GM19463 (cell line): ENCODE measurements around the gene OR7G2.

ENCODE experiments used
- ATAC-seq: cut with Tn5 transposase; IDR thresholded peaks from one replicate; pipeline ENCODE4 v1.9.1; 2021; ENCODE audit warnings: mild to moderate bottlenecking, moderate library complexity; ENCODE audit not compliant: unreplicated experiment

Gene OR7G2

GRCh38 chr19:9107375-9107774, at the start of gene OR7G2:
Gene OR7G2 (minus strand): TSS chr19:9107475. CDS start chr19:9103243, 4,232 bp downstream.
- ATAC-seq, result no peak

- no peak for ATAC-seq
Measured at GRCh38 chr19:9156304-9156703, 49.0 kb upstream of the OR7G2 start.

DNA sequence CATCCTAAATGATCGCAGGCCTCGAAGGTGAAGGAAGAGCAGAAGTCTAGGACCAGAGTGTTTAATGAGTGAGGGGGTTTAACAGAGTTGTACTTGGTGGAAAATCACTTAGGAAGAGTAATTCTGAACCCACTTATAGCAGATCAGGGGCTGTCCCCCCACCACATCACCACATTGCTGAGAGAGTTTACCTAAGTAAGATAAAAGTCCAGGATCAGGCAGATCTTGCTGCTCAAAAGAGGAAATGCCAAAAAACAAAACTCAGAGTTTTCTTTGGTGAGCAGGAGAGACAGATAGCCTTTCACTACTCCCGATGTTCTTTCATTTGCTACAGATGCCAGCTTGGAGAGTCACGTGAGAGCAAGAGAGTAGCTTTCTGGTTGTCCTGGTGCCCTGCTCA, 48.3 kb upstream of the OR7G2 start:
- ATAC-seq, result no peak

- ATAC-seq, result no peak
Measured at GRCh38 chr19:9151367-9151766, 44.1 kb upstream of the OR7G2 start.

DNA sequence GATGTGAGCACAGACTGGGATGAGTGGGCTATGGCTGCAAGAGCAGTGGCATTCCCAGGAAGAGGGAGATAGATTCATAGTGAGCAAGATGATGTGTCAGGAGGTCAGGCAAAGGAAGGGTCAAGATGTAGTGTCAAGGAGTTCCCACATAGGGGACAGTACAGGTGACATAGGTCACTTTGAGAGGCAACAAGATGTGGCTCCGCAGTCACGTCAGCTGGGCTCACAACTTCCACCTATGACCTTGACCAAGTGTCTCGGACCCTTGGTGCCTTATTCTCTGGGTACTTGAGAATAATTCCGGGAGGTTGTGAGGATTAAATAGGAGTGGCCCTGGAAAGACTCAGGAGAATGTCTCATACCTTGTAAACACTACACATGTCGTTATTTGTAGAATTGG, 43.4 kb upstream of the OR7G2 start:
- no peak for ATAC-seq

GRCh38 chr19:9149997-9150396, 42.7 kb upstream of the OR7G2 start:
- no peak for ATAC-seq

DNA sequence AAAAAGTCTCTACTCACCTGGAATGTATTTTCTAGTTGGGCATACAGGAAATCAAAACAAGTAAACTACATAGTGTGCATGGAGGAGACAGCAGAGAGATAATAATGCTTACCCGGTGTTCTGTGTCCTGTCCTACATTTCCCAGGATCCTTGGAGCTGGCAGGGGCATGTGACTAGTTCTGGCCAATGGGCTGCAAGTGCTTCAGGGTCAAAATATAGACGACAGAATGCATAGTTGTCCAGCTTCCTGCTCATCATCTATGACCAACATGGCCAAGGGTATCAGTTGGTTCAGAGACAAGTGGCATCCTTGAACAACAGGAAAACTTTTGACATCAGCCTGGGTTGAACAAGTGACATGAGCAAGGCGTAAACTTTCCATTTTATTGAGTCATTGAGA, 41.4 kb upstream of the OR7G2 start:
- no peak for ATAC-seq

GRCh38 chr19:9146882-9147281, 39.6 kb upstream of the OR7G2 start:
- ATAC-seq, result no peak

- ATAC-seq, result no peak
Measured at GRCh38 chr19:9144920-9145319, 37.6 kb upstream of the OR7G2 start.

DNA sequence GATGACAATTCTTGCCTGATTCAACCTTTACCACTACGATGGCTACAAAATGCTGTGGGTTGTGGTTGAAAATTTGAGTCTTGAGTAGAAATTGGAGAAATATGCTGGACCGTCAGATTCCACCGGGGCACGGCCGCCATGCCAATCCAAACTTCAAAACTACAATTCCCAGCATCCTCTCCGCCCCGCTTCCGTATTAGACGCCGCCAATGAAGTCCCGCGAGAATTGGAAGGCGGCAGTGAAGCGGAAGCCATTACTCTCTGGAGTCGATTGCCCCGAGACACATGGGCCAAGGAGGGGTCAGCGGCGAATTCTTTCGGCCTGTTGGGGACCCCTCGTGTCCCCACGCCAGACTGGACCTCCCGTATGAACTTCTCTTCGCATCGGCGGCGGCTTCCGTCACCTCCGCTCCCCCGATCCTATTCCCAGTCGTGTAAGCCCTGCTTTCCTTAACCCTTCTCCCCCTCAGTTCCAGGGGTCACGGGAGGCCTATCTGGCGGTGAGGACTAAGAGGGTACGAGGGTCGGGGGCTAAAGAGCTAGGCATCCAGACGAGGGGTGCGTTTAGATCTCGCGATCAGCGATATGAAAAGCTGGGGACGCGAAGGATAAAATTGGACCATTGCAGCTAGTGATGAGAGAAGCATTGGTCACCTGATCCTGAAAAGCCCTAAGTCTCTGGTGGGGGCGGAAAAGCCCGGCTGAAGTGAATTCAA, 33.0 kb upstream of the OR7G2 start, which contains the start of gene ZNF317:
Gene ZNF317 (plus strand): TSS at position 239 of the 716 bp plus-strand sequence. CDS start 15,620 bp downstream, outside the sequence.
- ATAC-seq, result peak; percentile 92

DNA sequence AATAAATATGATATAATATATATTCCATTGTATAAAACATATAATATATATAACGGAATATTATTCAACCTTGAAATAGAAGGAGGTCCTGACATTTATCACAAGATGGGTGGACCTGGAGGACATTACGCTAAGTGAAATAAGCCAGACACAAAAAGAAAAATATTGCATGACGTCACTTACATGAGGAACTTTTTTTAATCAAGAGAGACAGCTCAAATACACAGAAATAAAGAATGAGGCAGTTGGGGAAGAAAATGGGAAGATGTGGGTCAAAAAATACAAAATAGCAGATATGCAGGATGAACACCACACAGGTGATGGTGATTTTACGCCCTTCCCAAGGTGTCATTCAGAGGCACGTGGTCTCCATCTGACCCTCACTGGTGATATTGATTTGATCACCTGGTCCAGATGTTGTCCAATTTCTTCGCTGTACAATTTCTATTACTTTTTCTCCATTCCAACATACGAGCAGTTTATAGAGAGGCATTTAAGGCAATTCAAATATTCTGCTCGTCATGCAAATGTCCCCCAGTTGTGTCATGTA, 32.4 kb upstream of the OR7G2 start:
- ATAC-seq, result no peak

DNA sequence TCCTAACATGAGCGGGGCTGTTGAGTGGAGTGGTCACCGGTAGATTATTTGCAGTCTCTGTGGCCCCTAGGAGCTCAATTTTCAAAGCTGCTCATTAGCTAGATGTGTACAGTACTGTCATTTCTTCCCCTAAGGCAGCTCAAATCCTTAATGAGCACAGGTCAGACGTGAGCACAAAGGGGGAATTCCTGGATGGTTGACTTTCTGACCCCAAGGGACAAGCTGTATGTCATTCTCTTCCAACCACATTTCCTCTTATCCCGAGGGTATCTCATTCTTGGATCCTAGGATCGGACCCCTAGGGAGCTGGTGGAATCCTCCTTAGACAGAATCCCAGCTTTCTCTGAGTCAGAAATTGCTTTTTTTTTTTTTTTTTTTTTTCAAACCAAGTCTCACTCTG, 25.1 kb upstream of the OR7G2 start:
- no peak for ATAC-seq

- ATAC-seq, result no peak
Measured at GRCh38 chr19:9130965-9131364, 23.7 kb upstream of the OR7G2 start.

DNA sequence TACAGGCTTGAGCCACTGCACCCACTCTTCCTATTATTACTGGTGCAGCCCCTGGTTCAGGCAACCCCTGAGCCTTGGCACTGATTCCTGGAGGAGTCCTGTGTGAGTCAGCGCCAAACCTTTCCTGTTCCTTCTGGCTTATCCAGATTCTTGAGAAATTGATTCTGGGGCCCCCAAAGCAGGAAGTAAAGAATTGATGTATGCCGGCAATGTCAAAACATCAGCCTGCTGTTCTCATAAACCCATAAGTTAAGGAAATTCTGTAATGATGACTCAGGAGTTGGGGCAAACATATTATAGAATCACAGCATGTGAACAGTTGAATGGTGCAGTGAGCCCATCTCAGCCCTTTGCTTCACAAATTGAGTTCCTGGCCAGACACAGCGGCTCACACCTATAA, 20.9 kb upstream of the OR7G2 start:
- ATAC-seq, result no peak

DNA sequence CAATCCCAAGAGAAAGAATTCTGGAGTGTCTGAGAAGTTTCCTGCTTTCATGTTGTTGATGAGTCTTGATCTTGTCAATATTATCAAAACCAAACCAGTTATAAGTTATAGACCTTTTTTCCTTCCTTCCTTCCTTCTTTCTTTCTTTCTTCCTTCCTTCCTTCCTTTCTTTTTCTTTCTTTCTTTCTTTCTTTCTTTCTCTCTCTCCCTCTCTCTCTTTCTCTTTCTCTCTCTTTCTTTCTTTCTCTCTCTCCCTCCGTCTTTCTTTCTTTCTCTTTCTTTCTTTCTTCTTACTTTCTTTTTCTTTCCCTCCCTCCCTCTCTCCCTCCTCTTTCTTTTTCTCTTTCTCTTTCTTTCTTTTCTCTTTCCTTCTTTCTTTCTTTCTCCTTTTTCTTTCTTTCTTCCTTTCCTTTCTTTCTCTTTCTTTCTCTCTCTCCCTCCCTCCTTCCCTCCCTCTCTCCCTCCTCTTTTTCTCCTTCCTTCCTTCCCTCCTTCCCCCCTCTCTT, 19.7 kb upstream of the OR7G2 start, which contains the start of gene OR7G3:
Gene OR7G3 (minus strand): TSS at position 51 of the 506 bp plus-strand sequence. CDS start 0 bp downstream, at position 51.
- no peak for ATAC-seq

DNA sequence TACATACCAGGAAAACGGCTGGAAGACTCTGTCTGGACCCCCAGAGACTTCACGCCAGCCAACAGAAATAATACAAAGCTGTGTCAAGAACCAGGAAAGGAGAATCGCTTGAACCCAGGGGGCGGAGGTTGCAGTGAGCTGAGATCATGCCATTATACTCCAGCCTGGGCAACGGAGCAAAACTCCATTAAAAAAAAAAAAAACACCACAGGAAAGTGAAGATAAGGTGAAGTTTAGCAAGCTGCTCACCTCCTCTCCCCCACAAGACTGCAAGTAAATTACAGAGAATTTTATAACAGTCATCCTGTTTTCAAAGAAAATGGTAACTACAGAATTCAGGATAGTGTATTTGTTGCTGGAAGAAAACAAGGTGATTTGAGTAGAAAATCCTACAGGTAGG, 9.3 kb upstream of the OR7G2 start:
- no peak for ATAC-seq

DNA sequence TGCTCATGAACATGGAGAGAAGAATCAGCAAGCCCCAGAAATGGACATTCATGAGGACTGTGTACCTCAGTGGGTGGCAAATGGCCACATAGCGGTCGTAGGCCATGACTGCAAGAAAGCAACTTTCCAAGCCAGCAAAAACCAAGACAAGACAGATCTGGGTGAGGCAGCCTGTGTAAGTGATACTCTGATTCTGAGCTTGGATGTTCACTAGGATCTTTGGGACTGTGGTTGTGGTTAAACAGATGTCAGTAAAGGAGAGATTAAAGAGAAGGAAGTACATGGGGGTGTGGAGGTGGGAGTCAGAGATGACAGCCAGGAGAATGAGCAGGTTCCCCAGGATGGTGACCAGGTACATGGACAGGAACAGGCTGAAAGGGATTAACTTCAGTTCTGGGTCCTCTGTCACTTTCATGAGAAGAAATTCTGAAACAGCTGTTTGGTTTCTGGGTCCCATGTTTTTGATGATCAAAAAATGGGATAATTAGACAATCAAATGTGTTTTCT, 8.1 kb upstream of the OR7G2 start, which contains the start of gene OR7G1:
Gene OR7G1 (minus strand): TSS at position 457 of the 507 bp plus-strand sequence. CDS start 0 bp downstream, at position 457.
- no peak for ATAC-seq

DNA sequence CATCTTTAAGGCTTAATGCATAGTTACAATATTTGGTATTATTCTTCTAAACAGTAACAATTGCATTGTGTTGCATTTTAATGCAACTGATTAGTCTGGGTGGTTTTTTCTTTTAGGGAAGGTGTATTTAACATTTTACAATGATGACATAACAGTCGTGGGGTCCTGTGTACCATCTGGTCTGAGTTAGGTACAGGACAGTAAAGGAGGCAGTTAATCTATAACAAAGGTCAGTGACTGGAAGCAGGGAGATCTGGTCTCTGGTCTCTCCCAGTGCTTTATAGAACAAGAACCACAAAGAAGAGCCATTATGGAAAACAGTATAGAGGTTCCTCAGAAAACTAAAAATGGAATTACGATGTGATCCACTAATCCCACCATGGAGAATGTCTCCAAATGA, 2.7 kb upstream of the OR7G2 start:
- ATAC-seq, result no peak

- no peak for ATAC-seq
Measured at GRCh38 chr19:9086761-9087160, 20.5 kb downstream of the OR7G2 start, which contains the start of gene OR1M1. Gene OR1M1 (plus strand): TSS chr19:9087061. CDS start chr19:9093245, 6,184 bp downstream.

DNA sequence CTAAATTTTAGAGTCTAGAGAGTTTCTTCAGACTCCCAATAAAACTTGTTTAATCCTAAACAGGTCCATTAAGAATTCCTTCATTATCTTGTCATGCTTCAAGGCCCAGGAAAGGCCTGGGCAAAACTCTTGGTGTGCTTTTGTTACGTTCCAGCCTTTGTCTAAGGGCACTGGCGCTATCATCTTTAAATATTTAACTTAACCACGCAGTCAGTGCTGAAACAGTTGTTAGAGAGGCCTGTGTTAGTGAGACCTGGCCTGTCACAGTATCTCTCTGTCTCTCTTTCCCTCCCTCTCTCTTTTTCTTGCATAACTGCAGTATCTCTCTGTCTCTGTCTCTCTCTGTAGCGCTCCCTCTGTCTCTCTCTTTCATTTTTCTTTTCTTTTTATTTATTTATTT, 28.6 kb downstream of the OR7G2 start:
- no peak for ATAC-seq

- ATAC-seq, result no peak
Measured at GRCh38 chr19:9076901-9077300, 30.4 kb downstream of the OR7G2 start.
